ENCODE data around the gene OASL.
A peak's percentile ranks its signal among the peaks of the same experiment; 100 is the strongest.

Gene OASL

DNA sequence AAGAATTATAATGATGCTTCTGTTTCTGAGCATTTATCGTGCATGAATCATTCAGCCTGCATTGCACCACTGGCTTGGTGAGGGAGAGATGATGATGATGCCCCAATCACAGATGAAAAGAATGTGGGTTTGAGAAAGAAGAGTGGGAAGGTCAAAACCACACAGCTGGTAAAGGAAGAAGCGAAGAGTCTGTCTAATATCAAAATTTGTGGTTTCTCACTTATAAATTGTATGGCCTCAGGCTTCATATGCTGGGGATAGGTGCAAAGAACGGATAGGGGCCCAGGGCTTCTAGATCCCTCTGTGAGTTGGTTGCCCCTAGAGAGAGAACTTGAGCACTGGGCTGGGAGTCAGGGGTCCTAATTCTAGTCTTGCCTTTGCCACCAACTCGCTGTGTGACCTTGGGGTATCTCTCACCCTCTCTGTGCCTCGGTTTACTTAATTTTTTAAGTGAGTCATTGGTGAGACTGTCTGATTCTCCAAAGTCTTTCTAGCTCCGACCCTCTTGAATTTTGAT lies 2.2 kb downstream of the OASL start:
- peaks cover 60% of the 10 kb centered on the region for H3K4me1 Mint-ChIP-seq (ENCODE audit: low read depth)
- no peak overlapping the region for H3K4me3 Mint-ChIP-seq
- H3K27ac Mint-ChIP-seq, result no peak overlapping the region
- H3K27me3 Mint-ChIP-seq, result no peaks in the 10 kb centered on the region
- intact Hi-C loops (cut with micrococcal nuclease), result no loop called here
- H3K36me3 Mint-ChIP-seq (ENCODE audit: low read depth), result peaks cover 6% of the 10 kb centered on the region
- no peaks in the 10 kb centered on the region for H3K9me3 Mint-ChIP-seq

DNA sequence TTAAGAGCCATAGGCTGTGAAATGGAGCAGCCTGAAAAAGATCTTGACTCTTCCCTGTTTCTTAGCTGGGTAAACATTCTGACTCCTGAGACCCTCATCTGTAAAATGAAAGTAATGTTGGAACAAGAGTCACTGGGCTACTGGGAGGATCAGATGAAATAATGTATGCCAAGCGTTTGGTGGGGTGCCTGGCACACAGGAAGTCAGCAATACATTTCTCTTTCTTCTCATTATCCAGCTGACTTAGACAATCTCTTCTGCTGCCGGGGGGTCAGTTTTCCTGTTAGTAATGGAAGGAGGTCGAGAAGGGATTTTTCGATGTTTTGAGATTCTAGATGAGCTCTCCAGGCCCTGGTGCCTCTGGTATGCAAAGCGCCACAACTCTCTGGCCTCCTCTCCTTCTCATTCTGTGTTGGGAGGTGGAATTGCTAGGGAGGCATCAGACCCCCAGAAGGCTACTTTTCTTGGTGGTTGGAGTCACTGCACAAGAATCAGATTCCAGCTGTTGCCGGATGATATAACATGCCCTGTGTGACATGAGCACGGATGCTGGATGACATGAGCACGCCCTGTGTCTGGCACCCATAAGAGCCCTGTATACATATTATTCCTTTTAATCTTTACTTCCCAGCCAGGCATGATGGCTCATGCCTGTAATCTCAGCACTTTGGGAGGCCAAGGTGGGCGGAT lies 4.3 kb downstream of the OASL start:
- Mint-ChIP-seq H3K4me1 (ENCODE audit: low read depth) (peaks cover 57% of the 10 kb centered on the region), H3K27me3 (no peaks in the 10 kb centered on the region), H3K27ac (peak overlapping the region; percentile 34), H3K36me3 (ENCODE audit: low read depth) (peaks cover 13% of the 10 kb centered on the region), H3K4me3 (no peak overlapping the region), H3K9me3 (no peaks in the 10 kb centered on the region)
- intact Hi-C loops (cut with micrococcal nuclease), result no loop called here

DNA sequence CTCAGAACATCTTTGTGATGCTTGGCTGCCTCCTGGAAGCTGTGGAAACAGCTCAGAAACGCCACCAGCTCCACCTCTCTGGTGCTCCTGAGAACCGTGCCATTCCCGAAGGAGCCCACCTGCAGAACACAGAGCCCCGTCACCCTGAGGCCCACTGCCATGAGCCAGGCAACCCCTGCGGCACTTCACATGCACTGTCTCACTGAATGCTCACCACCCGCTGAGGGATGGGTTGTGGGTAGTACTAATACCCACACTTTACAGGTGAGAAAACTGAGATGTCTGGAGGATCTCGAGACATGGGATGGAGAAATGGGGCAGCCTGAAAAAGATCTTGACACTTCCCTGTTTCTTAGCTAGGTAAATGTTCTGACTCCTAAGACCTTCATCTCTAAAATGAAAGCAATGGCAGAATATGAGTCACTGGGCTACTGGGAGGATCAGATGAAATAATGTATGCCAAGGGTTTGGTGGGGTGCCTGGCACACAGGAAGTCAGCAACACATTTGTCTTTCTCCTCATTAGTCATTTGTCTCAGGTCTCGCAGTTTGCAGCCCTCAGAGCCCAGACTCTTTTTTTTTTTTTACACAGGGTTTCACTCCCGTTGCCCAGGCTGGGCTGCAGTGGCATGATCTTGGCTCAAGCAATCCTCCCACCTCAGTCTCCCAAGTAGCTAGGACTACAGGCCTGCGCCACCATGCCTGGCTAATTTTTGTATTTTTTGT lies 5.3 kb downstream of the OASL start:
- intact Hi-C loops (cut with micrococcal nuclease), result no loop called here
- no peaks in the 10 kb centered on the region for H3K9me3 Mint-ChIP-seq
- H3K4me1 Mint-ChIP-seq (ENCODE audit: low read depth), result peaks cover 51% of the 10 kb centered on the region
- H3K4me3 Mint-ChIP-seq, result no peak overlapping the region
- peaks cover 13% of the 10 kb centered on the region for H3K36me3 Mint-ChIP-seq (ENCODE audit: low read depth)
- H3K27ac Mint-ChIP-seq, result no peak overlapping the region
- H3K27me3 Mint-ChIP-seq, result no peaks in the 10 kb centered on the region

DNA sequence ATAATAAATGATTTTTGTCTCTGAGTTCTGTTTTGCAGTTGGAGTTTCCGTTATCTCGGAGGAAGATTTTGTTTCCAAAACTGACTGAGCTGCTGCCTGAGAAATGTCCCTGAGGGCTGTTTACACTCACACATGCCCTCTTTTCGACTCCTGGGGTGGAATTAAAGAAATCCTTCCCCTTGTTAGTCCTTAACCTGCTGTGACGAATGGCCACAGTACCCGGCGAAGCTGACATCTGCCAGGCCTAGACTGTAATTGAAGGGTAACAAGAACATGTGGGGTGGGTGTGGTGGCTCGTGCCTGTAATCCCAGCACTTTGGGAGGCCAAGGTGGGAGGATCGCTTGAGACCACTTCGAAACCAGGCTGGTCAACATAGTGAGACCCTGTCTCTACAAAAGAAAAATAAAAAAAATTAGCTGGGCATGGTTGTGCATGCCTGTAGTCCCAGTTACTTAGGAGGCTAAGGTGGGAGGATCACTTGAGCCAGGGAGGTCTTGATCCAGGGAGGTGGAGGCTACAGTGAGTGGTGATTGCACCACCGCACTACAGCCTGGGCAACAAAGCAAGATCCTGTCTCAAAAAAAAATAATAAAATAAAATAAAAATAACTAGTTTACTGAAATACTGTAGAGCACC lies 8.4 kb downstream of the OASL start:
- Mint-ChIP-seq H3K27ac (no peak overlapping the region), H3K4me3 (no peak overlapping the region), H3K36me3 (ENCODE audit: low read depth) (peaks cover 21% of the 10 kb centered on the region), H3K27me3 (no peaks in the 10 kb centered on the region), H3K9me3 (no peaks in the 10 kb centered on the region), H3K4me1 (ENCODE audit: low read depth) (peaks cover 45% of the 10 kb centered on the region)
- intact Hi-C loops (cut with micrococcal nuclease), result no loop called here

DNA sequence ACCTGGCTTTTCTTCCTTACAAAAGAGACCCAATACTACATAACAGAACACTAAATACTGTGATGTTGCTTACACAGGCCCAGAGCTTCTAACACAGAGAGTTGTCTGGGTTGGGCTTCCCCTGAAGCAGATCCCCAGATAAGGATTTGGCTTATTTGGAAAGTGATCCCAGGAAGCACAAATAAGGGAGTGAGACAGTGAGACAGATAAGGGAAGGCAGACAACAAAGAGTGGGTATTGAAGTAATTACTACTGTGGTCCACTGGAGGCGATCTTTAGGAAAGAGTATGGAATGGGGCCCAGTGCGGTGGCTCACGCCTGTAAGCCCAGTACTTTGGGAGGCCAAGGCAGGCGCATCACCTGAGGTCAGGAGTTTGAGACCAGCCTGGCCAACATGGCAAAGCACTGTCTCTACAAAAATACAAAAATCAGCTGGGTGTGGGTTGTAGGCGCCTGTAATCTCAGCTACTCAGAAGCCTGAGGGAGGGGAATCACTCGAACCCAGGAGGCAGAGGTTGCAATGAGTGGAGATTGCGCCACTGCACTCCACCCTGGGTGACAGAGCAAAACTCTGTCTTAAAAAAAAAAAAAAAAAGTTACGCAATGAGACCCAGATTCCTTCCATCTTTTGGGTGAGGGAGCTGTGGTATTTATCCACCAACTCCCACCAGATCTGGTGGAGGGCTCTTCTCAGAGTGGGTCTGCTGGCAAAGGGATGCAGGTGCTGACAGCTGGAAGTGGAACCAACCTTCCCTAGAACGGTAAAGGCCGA lies 12.6 kb downstream of the OASL start:
- Mint-ChIP-seq H3K4me1 (ENCODE audit: low read depth) (peaks cover 12% of the 10 kb centered on the region), H3K27ac (peak overlapping the region; percentile 22), H3K36me3 (ENCODE audit: low read depth) (peaks cover 15% of the 10 kb centered on the region), H3K4me3 (no peak overlapping the region), H3K27me3 (no peaks in the 10 kb centered on the region), H3K9me3 (no peaks in the 10 kb centered on the region)
- intact Hi-C loops (cut with micrococcal nuclease), result no loop called here

DNA sequence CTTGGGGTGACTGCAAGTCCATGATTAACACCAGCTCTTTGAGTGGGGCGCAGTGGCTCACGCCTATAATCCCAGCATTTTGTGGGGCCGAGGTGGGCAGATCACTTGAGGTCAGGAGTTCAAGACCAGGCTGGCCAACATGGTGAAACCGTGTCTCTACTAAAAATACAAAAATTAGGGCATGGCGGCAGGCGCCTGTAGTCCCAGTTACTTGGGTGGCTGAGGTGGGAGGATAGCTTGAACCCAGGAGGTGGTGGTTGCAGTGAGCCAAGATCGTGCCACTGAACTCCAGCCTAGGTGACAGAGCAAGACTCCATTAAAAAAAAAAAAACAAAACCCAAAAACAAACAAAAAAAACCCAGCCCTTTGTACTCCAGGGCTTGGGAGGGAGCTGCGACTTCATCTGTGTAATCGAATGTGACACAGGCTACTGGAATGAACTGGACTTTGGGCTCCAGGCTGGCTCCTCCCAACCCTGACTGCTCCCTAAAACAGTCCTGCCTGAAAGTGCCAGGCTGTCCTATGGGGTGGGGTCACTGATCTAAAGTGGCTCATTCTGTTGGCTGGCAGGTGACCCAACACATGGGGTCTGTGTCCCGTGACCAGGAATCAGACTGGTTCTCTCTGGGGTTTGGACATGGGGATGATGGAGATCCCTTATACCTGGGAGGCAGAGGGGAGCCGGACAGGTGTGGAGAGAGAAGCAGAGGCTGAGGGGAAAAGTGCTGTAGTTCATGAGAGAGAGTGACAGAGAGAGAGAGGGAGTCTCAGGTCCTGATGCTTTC lies 13.4 kb downstream of the OASL start:
- no peak overlapping the region for H3K4me3 Mint-ChIP-seq
- intact Hi-C loops (cut with micrococcal nuclease), result no loop called here
- H3K4me1 Mint-ChIP-seq (ENCODE audit: low read depth), result peaks cover 12% of the 10 kb centered on the region
- H3K9me3 Mint-ChIP-seq, result no peaks in the 10 kb centered on the region
- H3K36me3 Mint-ChIP-seq (ENCODE audit: low read depth), result peaks cover 9% of the 10 kb centered on the region
- H3K27ac Mint-ChIP-seq, result peak overlapping the region; percentile 22
- no peaks in the 10 kb centered on the region for H3K27me3 Mint-ChIP-seq

DNA sequence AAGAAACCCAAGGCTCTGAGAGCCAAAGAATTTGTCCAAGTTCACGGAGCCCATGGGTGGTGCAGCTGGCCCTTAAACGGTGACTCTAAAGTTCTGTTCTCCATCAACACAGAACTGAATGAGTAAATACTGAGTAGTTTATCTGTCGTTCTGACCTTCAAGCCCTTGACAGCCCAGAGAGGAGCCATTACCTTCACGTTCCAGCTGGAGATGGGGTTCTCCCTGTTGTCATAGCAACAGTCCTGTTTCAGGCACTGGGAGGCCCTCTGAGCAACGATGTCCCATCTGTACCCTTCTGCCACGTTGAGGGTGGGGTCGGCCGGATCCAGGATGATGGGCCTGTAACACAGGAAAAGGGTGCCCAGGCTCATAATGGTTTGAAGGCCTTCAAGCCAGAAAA lies 15.2 kb downstream of the OASL start:
- Mint-ChIP-seq H3K4me1 (ENCODE audit: low read depth) (peaks cover 19% of the 10 kb centered on the region), H3K36me3 (ENCODE audit: low read depth) (peaks cover 9% of the 10 kb centered on the region), H3K27me3 (no peaks in the 10 kb centered on the region), H3K27ac (no peak overlapping the region), H3K9me3 (no peaks in the 10 kb centered on the region), H3K4me3 (no peak overlapping the region)
- intact Hi-C loops (cut with micrococcal nuclease), result no loop called here

DNA sequence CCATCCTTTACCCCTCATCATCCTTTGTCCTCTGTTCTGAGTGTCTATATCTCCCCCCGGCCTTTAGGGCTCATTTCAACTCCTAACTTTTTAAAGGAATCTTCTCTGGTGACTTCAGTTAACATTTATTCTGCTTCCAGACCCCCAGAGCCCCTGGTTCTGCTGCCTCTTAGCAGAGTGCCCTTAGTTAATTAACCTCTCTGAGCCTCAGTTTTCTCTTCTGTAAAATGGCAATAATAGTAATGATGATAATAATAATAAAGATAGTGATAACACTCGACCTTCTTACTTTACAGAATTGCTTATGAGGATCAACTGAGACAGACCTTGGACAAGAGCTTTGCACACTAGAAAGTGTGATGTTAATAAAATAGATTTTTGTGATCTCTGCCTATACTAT lies 16.3 kb downstream of the OASL start:
- Mint-ChIP-seq H3K36me3 (ENCODE audit: low read depth) (peaks cover 8% of the 10 kb centered on the region), H3K9me3 (no peaks in the 10 kb centered on the region), H3K4me1 (ENCODE audit: low read depth) (peaks cover 23% of the 10 kb centered on the region), H3K4me3 (no peak overlapping the region), H3K27ac (no peak overlapping the region), H3K27me3 (no peaks in the 10 kb centered on the region)
- intact Hi-C loops (cut with micrococcal nuclease), result no loop called here

DNA sequence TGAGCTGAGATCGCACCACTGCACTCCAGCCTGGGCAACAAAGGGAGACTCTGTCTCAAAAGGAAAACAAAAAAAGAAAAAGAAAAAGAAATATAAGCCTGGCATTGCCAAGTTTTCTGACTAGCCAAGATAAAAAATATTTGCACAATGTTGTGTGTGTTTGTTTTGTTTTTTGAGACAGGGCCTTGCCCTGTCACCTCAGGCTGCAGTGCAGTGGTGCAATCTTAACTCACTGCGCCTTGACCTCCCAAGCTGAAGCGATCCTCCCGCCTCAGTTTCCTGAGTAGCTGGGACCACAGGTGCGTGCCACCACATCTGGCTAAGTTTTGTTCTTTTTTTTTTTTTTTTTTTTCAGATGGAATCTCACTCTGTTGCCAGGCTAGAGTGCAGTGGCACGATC lies 17.3 kb downstream of the OASL start:
- no peaks in the 10 kb centered on the region for H3K27me3 Mint-ChIP-seq
- H3K9me3 Mint-ChIP-seq, result no peaks in the 10 kb centered on the region
- H3K4me3 Mint-ChIP-seq, result no peak overlapping the region
- intact Hi-C loops (cut with micrococcal nuclease), result no loop called here
- peaks cover 22% of the 10 kb centered on the region for H3K4me1 Mint-ChIP-seq (ENCODE audit: low read depth)
- H3K36me3 Mint-ChIP-seq (ENCODE audit: low read depth), result no peaks in the 10 kb centered on the region
- no peak overlapping the region for H3K27ac Mint-ChIP-seq

DNA sequence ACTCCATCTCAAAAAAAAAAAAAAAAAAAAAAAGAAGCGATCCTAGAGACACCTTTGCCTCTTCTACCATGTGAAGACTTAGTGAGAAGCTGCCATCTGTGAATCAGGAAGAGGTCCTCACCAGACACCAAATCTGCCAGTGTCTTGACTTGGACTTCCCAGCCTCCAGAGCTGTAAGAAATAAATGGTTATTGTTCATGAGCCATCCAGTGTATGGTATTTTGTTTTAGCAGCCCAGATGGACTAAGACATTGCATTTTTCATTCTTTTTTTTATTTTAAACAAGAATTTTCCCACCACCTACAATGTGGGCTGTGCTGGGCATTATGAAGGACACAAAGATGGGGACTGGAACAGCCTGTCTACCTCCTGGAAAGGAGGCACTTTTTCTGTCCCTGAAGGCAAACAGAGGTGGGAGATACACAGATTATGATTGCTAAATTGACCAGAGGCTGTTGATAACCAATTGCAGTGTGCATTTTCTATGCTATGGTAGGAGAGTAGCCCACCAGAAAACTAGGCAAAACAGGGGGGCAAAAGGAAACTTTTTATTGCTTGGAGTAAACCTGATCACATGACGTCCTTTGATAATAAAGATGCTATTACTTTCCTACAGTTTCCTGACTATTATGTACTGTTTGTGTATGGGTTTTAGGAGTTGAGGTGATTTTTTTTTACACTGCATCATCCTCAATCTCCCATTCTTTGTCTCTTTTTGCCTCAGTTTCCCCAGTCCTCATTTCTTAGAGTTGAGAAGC lies 20.0 kb downstream of the OASL start:
- H3K36me3 Mint-ChIP-seq (ENCODE audit: low read depth), result peaks cover 6% of the 10 kb centered on the region
- H3K9me3 Mint-ChIP-seq, result no peaks in the 10 kb centered on the region
- no peak overlapping the region for H3K27ac Mint-ChIP-seq
- intact Hi-C loops (cut with micrococcal nuclease), result no loop called here
- peaks cover 29% of the 10 kb centered on the region for H3K4me1 Mint-ChIP-seq (ENCODE audit: low read depth)
- H3K27me3 Mint-ChIP-seq, result no peaks in the 10 kb centered on the region
- no peak overlapping the region for H3K4me3 Mint-ChIP-seq

DNA sequence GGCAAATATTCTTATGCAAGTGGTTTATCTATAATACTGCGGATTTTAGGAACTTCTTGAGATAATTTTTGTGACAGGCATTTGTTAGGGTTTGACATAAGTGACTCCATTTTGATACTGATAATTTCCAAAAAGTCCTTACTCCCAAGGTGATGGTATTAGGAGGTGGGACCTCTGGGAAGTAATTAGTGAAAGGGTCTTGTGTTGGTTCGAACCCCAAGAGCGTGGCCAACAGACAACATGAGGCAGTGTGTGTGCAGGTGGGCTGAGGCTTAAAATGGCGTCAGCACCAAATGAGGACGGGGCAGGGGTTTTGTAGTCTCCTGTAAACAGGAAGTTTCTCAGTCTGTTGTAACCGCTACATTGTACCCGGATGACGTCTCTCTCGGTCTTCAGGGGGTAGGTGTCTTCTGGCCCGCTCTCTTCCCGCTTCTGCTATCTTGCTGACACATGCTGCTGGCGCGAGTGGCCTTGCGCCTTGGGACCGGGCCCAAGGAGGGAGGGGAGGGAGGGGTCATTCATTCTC lies 21.0 kb downstream of the OASL start:
- intact Hi-C loops (cut with micrococcal nuclease), result loop anchor here (2.0 kb wide), 1 partner anchor 21 kb away; the partner anchor contains the start of gene OASL
- Mint-ChIP-seq H3K9me3 (no peaks in the 10 kb centered on the region), H3K4me3 (no peak overlapping the region), H3K4me1 (ENCODE audit: low read depth) (peaks cover 29% of the 10 kb centered on the region), H3K27ac (no peak overlapping the region), H3K36me3 (ENCODE audit: low read depth) (peaks cover 12% of the 10 kb centered on the region), H3K27me3 (no peaks in the 10 kb centered on the region)

Data from dendritic cell treated with granulocyte-macrophage colony-stimulating factor and Interleukin-4, amounts not matched to agents 40 ng/mL and 50 ng/mL, for 4 days (primary cell).